DMS153 treated with DMSO at 0.1 percent for 48 hours (cell line): ENCODE data around the gene SLC7A8.

ENCODE experiments used
- DNase-seq: peaks from one replicate; lab custom pipeline; 2025; ENCODE audit not compliant: unreplicated experiment; lab: John Stamatoyannopoulos, UW

SLC7A8 gene

GRCh38 chr14:23136566-23137133 is 46.8 kb downstream of the SLC7A8 start:
- no peak for DNase-seq

DNA sequence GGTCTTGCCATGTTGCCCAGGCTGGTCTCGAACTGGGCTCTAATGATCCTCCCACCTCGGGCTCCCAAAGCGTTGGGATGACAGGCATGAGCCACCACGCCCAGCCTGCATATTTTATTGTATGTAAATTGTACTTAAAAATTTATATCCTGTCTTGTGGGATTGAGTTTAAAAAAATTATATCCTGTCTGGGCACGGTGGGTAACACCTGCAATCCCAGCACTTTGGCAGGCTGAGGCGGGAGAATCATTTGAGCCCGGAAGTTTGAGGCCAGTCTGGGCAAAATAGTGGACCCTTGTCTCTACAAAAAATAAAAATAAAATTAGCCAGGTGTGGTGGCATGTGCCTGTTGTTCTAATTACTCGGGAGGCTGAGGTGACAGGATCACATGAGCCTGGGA is 50.5 kb downstream of the SLC7A8 start:
- no peak for DNase-seq

DNA sequence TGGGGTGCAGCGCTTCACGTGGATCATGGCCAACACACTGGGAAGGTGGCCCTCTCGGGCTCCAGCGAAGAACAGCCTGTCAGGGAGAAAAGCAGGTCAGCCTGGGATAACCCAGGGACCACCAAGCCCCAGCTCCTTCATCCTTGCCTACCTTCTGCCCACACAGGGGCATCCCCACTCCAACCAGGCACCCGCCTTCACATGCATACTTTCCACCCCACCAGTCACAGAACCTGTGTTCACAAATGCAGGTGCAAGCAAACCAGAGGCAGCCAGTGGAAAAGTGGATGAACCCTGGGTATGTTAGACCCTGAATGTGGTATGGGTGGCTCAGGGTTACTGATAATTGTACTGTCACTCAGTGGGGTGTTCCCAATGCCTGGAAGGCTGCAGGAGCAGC is 52.0 kb downstream of the SLC7A8 start:
- no peak for DNase-seq

DNA sequence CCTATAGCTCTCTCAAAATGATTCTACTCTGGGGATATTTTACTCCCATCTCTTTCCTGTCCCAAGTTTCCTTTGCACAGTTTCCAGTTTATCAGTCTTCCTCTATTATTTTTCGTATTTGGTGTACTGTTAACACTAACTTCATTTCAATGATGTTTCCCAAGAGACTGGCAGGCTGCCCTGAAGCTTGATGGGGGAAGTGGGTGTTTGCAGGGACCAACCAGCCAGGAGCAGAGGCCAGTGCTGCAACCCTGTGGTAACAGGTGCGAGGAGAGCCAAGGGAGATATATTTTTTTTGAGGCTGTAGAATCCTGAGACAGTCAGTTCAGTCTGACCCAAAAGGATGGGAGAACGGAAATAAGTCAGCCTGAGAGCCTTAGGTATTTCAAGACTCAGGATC is 52.6 kb downstream of the SLC7A8 start:
- DNase-seq = no peak

DNA sequence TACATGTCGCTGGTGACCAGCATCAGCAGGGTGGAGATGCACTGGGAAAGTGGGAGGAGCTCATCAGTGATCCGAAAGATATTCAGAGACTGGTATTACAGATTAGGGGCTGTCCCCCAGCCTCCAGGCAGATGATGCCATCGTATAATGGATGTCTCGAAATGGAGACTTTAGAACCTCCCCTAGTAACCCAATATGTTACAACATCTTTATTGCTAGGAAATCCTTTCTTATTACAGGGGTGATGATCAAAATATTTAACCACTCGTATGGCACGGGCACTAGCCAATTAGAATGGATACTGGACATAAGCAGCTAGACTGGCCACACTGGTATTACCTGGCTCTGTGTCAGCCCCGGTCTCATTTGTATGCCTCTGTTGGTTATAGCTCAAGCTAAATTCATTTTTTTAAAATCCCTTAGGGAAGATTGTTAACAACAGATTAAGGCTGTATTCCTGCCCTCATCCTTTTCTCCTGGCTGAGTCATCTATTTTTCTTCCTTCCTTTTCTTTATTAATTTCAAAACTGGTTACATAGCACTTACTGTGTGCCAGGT is 53.6 kb downstream of the SLC7A8 start:
- DNase-seq = no peak

- no peak for DNase-seq
Observed at GRCh38 chr14:23128969-23129758, 54.3 kb downstream of the SLC7A8 start.

DNA sequence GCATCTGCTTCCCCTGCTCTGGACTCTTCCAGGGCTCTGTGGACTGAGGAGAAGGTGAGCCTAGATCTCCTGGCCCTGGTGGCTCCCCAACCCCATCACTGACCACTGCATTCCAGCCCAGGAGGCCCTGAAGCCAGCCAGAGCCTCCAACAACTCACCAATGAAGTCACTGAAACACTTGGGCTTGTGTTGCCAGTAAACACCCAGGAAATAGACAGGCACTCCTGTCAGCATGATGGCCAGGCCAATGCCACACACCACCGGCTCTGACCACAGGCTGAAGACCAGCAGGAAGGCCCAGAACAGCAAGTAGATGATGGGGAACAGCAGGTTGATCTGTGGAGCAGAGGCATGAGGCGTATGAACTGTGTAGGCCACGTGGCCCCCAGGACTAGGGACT is 55.6 kb downstream of the SLC7A8 start:
- no peak for DNase-seq

GRCh38 chr14:23126548-23127278 is 56.7 kb downstream of the SLC7A8 start:
- no peak for DNase-seq

GRCh38 chr14:23125933-23126524 is 57.4 kb downstream of the SLC7A8 start:
- DNase-seq = no peak

DNA sequence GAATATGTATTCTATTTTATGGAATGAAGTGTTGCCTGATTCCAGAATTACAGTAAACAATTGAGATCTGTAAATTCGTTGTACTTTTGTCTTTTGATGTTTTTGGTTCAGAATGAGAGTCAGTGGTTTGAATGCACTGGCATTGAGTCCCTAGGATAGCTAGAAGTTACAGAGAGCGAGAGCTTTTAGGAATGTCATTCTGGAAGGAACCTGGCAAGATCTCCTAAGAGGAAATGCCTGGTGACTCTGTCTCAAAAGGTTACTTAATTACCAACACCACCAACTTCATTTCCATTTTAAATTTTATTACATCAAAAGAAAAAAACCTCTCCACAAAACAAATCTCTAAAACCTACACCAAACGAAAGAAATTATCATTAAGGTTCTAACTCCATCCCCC is 58.4 kb downstream of the SLC7A8 start:
- DNase-seq = no peak

DNA sequence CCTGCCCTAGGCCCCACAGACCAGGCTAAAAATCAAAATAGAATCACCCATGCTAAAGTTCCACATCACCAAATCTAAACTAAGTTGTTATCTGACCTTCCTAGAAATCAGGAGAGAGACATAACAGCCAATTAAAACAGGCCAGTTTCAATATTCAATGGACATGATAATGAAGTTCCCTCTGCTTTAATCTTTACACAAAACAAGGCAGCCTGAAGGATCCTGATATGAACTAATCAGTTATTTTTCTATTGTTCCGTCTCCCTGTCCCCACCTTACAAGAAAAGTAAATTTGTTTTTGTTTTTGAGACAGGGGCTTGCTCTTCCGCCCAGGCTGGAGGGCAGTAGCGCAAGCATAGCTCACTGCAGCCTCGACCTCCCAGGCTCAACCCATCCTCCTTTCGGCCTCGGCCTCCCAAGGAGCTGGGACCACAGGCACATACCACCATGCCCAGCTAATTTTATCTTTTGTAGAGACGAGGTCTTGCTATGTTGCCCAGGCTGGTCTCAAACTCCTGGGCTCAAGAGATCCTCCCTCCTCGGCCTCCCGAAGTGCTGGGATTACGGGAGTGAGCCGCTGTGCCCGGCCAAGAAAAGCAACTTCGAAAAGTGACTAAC is 59.0 kb downstream of the SLC7A8 start:
- no peak for DNase-seq

- DNase-seq = no peak
Observed at GRCh38 chr14:23123419-23123818, 60.0 kb downstream of the SLC7A8 start.

- DNase-seq = no peak
Observed at GRCh38 chr14:23122086-23122485, 61.4 kb downstream of the SLC7A8 start.

DNA sequence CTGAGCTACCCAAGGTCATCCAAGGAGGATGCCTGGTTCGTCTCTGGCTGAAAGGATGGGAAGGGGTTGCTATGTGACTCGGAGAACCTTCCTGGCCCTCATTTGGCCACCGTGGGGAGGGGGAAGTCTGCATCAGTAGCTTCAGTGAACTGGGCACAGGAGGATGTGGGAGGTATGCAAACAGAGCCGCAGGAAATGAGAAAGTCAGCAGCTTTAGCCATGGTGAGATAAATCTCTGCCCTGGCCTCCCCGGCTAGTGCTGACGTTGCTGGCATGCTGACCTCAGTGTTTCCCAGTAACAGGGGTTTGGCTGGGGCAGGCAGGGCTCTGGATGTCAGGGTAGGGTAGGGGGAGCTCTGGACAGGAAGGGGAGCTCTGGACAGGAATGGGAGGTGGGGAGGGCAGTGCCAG is 62.1 kb downstream of the SLC7A8 start:
- DNase-seq = no peak

DNA sequence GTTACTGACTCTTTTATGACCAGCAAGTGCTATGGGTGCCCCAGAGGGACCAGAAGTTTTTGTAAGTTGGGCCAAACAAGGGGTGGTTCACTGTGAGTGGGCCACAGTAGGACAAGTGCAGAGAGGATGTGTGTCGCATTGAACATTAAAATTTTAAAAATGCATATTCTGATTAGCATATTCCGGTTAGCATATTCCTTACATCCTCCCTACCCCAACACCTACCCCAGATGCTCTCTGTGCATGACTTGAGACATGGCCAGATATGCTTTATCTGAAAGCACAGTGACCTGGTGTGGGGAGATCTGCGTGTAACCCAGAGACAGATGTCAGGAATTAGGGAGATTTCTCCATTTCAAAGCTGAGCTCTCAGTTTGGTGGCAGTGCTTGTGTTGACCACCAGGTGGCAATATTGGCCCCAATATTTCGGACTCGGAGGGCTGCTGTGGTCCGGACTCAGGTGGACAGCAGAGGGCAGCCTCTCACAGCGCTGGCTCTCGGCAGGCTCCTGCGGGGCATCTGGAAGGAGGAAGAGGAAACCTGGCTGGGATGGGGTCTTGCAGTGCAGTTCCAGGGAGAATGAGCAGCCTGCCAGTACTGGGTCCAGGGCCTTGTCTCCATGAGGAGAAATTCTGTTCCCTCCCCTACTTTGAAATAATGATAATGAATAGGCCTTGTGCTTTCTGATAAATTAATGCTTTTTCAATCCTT is 62.8 kb downstream of the SLC7A8 start:
- peak; percentile 68 for DNase-seq

DNA sequence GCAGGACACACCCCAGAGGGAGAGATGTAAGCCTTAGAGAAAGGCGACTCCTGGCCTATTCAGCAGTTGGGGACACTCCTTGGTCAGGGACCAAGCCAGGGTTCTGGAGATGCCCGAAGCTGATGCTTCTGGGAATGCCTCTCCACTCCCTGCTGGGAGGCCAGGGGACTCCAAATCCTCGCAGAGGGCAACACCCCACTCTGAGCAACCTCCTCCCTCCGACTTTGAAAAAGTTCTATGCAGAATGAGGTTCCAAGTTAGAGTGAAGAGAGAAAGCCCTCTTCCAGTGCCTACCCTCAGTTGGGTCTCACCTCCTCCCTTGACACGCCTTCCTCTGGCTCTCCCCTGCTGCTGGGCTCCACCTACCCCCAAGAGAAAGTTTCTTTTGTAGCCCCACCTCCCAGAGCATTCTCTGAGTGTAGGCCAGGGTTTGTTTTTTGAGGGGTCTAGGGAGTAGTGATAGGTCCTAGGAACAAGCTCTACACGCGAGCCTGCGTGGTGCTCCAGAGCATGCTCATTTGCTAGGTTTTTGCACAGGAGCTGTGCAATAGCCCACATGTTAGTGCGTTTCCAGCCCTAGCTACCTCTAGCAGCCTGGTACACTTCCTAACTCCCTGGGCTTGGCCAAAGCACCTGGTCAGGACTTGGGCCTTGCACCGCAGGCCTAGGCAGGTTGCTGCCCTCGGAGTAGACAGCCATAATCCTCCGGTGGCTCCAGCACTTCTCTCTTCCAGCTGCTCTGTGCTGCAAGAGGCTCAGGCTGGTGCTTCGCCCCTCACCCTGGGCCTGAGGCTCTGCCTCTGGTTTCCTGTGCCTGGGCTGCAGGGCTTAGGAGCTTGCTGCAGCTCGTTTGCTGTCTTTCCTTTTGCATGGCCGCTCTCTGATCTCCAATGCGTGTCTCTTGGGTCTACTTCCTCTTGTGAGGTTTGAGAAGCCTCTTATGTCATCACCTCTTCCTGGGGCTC is 63.8 kb downstream of the SLC7A8 start:
- DNase-seq = no peak

- DNase-seq = no peak
Observed at GRCh38 chr14:23118506-23119362, 64.7 kb downstream of the SLC7A8 start, which contains the start of gene CEBPE. Gene CEBPE (minus strand): TSS chr14:23119255. CDS start chr14:23119091, 164 bp downstream.

- no peak for DNase-seq
Observed at GRCh38 chr14:23117371-23118020, 66.0 kb downstream of the SLC7A8 start.
